GM19455 (cell line): ENCODE measurements around the gene TACSTD2.
"Not testable (repeated sequence)": the region's sequence is repeated elsewhere in the genome, so short reads cannot be mapped to it uniquely, and the experiment has no call there.

Experiments
- ATAC-seq: cut with Tn5 transposase; IDR thresholded peaks from one replicate; pipeline ENCODE4 v1.9.1; 2021; ENCODE audit not compliant: unreplicated experiment

The TACSTD2 gene, protein sequence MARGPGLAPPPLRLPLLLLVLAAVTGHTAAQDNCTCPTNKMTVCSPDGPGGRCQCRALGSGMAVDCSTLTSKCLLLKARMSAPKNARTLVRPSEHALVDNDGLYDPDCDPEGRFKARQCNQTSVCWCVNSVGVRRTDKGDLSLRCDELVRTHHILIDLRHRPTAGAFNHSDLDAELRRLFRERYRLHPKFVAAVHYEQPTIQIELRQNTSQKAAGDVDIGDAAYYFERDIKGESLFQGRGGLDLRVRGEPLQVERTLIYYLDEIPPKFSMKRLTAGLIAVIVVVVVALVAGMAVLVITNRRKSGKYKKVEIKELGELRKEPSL

GRCh38 chr1:58576727-58577653 lies at the start of gene TACSTD2:
TACSTD2 (minus strand) TSS chr1:58577252; CDS start chr1:58577156, 96 bp downstream.
- no peak for ATAC-seq

GRCh38 chr1:58626293-58626692 lies 49.2 kb upstream of the TACSTD2 start:
- ATAC-seq = no peak

- not testable (repeated sequence) for ATAC-seq
Observed at GRCh38 chr1:58623259-58623658, 46.2 kb upstream of the TACSTD2 start.

DNA sequence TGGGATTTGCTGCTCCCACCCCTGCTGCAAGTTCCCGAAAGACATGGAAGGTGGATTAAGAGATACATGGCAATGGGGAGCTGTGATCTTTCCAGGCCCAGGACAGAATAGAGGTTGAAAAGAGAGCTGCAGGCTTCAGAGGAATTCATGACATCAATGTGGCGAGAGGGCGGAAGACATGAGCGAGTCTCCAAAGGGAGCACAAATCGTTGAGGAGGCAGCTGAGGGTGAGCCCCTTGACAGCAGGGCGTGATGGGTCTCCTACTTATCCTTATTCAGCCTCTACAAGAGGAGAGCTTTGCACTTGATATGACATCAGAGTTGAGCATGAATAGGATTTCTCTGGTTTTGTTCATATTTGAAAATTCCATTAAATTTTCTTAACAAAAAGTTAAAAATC lies 45.5 kb upstream of the TACSTD2 start:
- ATAC-seq = no peak

DNA sequence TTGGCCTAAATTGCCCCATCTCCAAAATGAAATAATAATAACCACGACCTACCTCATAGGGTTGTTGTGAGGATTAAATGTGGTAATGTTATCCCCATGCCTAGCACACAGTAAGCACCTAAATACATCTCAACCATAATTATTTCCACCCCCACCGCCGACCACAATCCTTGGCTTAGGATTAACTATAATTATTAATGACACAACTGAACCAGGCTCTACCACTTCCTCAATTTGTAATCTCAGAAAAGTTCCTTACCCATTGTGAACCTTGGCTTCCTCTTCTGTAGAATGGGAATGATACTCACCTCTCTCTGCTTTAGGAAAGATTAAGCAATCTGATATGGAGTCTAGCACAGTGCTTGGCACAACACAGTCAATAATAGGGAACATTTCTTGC lies 44.3 kb upstream of the TACSTD2 start:
- ATAC-seq = no peak

- no peak for ATAC-seq
Observed at GRCh38 chr1:58620926-58621325, 43.9 kb upstream of the TACSTD2 start.

- no peak for ATAC-seq
Observed at GRCh38 chr1:58620259-58620658, 43.2 kb upstream of the TACSTD2 start.

DNA sequence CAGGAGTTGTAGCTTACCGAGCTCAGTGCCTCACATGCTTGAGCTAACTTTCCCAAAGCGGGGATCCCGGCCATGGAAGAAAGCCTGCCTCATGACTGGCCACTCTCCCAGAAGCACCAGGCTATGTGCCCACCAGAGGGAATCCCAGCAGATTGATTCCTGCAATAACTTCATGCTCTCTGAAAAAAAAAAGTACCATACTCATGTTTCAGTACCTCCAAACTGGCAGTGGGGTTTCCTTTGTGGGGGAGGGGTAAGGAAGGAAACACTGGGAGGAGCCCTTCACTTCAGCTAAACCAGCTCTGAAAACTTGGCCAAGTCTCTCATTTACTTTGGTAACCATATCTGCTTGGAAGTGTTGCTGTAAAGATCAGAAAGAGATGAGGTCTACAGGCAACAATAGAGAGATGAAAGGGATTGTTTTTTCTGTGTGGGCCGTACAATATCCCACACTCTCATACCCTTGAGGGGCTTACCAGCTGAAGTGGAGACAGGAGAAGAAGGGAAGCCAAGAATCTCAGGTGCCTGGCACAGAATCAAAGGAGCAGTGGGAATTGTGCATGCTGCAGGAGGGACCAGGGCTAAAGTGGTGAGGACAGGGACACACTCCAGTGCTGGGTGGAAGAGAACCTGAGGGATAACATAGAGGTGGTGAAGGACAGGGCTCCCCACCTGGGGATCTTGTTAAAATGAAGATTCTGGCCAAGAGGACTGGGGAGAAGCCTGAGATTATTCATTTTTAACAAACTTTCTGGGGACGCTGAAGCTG lies 42.4 kb upstream of the TACSTD2 start:
- no peak for ATAC-seq

GRCh38 chr1:58618303-58618702 lies 41.3 kb upstream of the TACSTD2 start:
- no peak for ATAC-seq

GRCh38 chr1:58611861-58612385 lies 34.9 kb upstream of the TACSTD2 start:
- no peak for ATAC-seq

- ATAC-seq = no peak
Observed at GRCh38 chr1:58608945-58609344, 31.9 kb upstream of the TACSTD2 start.

GRCh38 chr1:58608297-58608696 lies 31.2 kb upstream of the TACSTD2 start:
- ATAC-seq = no peak

- ATAC-seq = no peak
Observed at GRCh38 chr1:58607391-58607790, 30.3 kb upstream of the TACSTD2 start.

DNA sequence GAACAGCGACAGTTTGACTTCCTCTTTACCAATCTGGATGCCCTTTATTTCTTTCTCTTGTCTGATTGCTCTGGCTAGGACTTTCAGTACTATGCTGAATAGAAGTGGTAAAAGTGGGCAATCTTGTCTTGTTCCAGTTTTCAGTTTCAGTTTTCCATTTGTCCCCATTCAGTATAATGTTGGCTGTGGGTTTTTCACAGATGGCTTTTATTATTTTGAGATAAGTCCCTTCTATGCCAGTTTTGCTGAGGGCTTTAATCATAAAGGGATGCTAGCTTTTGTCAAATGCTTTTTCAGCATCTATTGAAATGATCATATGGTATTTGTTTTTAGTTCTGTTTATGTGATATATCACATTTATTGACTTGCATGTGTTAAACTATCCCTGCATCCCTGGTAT lies 24.9 kb upstream of the TACSTD2 start:
- ATAC-seq = not testable (repeated sequence)

DNA sequence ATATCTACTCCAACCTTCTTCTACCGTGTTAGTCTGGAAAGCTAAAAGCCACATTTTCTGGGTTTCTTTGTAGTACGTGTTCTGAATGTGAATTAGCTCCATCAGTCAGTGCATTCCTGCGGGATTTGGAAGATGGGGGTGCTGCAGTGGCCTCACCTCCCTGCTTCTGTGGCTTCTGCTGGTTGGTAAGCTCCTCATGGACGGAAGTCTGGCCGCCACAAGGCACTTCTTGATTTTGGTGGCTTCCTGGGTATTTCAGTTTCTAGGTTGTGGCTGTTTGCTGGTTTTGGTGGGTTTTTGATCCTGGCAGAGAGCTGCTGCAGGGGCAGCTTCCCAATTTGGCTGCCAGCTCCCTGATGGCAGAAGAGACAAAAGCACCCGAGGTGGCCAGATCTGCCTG lies 20.9 kb upstream of the TACSTD2 start:
- ATAC-seq = no peak

DNA sequence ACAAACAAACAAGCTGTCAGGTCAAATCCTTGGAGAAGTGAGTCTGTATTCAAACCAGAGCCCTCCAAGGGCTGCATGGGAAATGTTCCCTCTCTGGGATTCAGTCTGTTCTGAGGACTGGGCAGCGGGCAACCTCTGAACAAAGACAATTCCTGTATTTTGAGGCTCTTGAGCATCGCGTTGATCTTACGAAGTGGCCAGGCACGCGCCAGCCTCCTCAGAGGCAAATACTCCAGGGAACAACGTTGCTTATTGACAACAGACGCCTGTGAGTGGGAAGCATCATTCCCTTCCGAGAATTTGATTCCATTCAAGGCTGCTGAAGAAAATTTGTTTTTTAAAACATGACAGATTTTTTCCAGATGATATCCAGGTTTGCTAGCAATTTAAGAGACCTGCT lies 20.0 kb upstream of the TACSTD2 start:
- ATAC-seq = no peak

DNA sequence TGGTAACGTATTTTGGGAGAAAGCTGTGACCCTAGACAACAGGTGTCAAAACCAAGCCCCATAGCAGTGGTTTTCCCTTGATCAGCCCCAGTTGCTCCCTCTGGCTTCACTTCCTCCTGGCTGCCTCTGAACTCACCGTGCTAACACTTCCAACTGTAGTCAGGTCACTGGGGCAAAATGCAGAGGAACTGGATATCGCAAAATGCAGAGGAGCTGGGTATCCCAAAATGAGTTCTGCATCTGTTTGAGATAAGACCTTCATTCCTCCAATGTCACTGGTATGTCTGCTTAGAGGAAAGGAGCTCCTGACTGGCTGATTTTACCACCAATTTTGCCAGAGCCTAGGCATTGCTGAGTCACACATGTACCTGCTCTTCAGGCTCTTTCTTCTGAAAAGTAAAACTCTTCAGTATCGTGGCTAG lies 19.6 kb upstream of the TACSTD2 start:
- no peak for ATAC-seq

DNA sequence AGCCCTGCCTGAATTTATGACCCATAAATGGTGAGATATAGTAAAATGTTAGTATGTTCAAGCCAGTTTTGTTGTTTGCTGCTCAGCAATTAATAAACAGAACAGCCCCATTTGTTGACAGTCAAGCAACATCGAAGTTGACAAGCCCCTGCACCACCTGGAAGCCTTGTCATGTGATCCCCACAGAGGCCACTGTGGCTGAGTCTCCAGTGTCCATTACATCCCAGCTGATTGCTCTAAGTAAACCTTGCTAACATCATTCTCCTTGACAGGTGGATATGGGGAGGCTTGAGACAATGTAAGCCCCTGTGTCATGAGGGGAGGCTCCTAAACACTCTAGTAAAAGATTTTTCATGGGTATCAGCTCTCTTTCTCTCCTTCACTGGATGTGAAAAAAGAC lies 17.5 kb upstream of the TACSTD2 start:
- ATAC-seq = no peak

GRCh38 chr1:58592522-58593134 lies 15.6 kb upstream of the TACSTD2 start:
- no peak for ATAC-seq

DNA sequence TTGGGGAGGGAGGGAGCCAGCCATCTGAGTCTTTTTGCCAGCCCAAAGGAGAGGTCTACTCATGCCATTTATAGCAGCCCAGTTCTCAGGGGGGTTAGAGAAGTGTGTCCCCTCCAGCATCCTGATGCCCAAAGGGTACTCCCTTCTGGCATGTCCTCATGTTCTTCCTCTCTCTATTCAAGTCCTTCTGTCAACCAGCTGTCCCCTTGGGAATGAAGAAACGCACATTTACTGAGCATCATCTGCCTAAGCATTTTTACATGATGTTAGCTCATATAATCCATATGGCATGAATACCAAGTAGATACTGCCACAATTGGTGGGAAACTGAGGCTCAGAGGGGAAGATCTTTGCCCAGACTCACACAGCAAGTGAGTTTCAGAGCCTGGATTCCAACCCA lies 14.8 kb upstream of the TACSTD2 start:
- no peak for ATAC-seq

- no peak for ATAC-seq
Observed at GRCh38 chr1:58590019-58590418, 13.0 kb upstream of the TACSTD2 start.
